DMS 273 treated with DMSO at 0.1 percent for 48 hours (cell line): ENCODE results near the gene C1QTNF1.

Experiments used
- DNase-seq: peaks from one replicate; lab custom pipeline; 2025; lab: John Stamatoyannopoulos, UW

C1QTNF1 gene, protein sequence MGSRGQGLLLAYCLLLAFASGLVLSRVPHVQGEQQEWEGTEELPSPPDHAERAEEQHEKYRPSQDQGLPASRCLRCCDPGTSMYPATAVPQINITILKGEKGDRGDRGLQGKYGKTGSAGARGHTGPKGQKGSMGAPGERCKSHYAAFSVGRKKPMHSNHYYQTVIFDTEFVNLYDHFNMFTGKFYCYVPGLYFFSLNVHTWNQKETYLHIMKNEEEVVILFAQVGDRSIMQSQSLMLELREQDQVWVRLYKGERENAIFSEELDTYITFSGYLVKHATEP

DNA sequence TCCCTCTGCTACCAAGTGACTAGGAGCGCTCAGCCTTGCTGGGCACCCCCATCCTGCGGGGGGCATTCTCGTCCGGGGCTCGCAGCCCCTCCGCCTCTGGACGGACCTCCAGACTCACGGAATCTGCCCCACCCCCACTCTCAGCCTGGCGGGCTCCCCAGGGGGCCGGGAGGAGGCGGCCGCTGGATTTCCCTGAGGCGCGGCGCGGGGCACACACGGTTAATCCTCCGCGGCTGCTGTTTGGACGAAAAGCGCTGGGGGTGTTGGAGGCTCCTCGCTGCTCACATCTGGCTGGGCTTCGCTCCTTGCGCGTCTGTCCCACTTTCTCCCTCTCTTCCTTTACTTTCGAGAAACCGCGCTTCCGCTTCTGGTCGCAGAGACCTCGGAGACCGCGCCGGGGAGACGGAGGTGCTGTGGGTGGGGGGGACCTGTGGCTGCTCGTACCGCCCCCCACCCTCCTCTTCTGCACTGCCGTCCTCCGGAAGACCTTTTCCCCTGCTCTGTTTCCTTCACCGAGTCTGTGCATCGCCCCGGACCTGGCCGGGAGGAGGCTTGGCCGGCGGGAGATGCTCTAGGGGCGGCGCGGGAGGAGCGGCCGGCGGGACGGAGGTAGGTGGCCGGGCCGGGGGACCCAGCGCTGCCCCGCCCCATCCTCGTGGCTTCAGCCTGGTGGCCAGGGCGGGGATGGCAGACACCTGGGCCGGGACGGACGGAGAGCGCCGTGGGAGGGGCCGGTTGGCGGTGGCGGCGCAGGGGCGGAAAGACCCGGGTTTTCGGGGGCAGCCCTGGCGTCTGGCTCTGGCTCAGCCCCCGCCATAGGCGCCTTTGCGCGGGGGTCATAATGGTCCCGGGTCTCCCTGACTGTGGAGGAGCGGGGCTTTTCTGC is at the start of gene C1QTNF1:
Gene C1QTNF1, plus strand, starts transcription at position 284 of the 886 bp plus-strand sequence. CDS start 19,800 bp downstream, outside the sequence.
- no peak for DNase-seq

DNA sequence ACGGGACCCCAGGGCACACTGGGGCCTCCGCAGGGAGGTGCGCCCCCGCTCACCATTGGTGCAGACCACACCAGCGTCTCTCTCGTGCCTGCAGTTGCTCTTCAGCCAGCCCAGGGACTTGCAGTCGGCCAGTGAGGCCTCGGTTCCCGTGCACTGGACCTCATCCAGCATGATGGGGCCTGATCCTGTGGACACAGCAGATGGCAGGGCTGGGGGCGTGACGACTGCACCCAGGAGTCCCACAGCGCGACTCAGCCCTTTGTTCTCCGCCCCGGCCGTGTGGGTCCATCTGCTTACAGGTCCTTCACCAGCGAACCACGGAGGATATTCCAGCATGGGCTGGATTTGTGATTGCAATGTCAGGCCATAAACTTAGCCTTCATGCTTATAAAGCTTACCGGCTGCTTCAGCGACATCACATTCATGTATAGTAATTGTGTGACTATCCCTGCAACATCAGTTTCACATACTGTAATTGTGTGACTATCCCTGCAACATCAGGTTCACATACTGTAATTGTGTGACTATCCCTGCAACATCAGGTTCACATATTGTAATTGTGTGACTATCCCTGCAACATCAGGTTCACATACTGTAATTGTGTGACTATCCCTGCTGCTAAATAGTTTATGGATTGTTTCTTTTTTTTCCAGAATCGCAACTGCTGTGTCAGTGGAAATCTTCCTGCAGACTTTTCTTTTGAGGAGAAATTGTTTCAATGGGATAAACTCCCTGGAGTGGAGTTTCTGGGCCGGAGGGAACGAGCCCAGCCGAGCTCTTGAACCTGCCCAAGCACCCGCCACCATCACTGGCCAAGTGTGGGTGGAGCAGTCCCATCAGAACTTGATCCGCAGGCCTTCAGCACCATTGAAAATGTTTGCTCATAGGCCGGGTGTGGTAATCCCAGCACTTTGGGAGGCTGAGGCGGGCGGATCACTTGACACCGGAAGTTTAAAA is 49.1 kb upstream of the C1QTNF1 start:
- DNase-seq = peak; percentile 60

- no peak for DNase-seq
Measured at GRCh38 chr17:78976907-78977680, 46.9 kb upstream of the C1QTNF1 start.

- DNase-seq = no peak
Measured at GRCh38 chr17:78977681-78977943, 46.4 kb upstream of the C1QTNF1 start.

DNA sequence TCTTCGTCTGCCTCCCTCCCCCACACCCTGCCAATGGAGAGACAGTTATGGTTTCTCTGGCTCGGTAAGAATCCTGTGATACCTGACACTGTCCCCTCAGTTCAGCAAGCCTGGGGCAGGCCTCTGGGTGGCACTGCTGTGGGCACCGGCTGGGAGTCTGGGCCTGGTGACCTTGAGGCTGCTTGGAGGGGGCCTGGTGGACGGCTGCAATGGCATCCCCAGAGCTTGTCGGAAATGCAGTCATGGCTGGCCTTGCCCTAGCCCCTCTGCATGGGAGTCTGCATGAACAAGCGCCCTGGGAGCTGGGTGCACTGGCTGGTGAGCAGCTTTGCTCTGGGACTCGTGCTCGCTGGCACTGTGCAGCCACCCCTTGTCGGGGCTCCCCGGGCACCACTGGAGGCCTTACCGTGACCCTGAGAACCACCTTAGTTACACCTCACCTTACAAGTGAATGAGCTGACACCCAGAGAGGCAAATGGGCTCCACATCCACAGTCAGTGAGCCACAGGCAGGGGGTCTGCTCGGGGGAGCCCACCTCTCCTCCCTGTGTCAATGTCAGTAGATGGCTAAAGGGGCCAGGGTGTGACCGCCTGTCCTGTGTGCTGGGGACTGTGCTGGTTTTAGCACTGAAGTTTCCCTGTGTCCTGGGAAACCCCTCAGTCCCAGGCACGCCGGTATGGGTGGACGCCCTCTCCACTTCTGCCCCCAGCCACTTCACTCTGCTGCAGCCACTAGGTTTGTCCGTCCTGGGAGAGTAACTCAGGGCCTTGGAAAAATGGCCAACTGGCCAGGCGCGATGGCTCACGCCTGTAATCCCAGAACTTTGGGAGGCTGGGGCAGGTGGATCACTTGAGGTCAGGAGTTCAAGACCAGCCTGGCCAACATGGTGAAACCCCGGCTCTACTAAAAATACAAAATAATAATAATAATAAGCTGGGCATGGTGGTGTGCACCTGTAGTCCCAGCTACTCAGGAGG is 45.7 kb upstream of the C1QTNF1 start:
- DNase-seq = no peak

GRCh38 chr17:78979780-78980623 is 44.0 kb upstream of the C1QTNF1 start, which contains the start of gene LGALS3BP:
LGALS3BP (minus strand) TSS chr17:78979923; CDS start chr17:78977191, 2,732 bp downstream.
- peak; percentile 87 for DNase-seq

DNA sequence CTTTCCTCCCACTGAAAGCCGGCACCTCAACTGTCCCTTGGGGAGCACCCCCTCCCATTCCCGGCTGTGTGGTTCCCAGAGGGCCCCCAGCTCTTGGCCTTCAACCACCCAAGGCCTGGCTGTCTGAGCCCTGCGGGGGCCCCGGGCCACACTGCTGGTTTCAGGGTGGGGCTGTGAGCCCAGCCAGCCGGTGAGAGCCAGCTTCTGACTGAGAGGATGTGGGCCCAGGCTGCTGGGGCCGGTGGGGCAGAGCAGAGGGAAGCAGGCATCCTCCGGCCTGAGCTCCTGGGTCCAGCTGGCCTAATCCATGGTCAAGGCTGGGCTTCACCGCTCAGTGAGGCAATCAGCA is 43.4 kb upstream of the C1QTNF1 start:
- no peak for DNase-seq

DNA sequence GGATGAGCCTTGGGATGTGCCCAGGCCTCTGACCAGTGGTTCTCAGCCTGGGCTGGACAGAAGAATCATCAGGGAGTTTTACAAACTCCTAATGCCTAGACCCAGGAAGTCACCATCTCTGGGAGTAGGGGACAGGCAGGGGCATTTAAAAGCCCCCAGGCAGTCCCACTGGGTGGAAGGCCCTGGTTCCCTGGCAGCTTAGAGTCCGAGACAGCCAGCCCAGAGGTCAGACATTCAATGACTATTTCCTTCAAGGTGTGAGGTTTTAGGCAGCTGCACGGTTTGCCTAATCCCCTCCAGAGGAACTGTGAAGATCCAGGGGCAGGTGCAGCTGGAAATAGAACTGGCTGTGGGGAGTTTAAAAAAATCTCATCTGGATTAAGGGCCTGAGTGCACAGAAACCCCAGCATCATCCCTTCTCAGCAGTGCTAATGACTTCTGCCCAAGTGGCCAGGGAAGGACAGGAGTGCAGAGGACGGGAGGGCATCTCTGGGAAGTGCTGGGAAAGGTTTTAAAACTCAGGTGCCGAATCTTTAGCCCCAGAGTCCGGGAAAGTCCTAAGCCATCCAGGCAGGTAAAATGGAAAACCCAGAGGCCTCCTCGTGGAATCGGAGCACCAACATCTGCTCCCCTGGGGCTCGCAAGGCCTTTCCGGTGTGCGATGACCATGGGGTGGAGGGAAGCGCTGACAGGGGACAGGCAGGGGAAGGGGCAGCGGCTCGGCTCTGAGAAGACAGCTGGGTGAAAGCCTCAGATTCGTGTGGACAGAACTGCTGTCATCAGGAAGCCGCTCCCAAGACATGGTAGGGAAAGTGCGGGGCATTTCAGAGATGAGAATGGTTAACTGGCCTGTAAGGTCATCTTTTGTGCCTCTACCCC is 42.7 kb upstream of the C1QTNF1 start:
- no peak for DNase-seq

- no peak for DNase-seq
Measured at GRCh38 chr17:78985395-78985794, 38.6 kb upstream of the C1QTNF1 start.

DNA sequence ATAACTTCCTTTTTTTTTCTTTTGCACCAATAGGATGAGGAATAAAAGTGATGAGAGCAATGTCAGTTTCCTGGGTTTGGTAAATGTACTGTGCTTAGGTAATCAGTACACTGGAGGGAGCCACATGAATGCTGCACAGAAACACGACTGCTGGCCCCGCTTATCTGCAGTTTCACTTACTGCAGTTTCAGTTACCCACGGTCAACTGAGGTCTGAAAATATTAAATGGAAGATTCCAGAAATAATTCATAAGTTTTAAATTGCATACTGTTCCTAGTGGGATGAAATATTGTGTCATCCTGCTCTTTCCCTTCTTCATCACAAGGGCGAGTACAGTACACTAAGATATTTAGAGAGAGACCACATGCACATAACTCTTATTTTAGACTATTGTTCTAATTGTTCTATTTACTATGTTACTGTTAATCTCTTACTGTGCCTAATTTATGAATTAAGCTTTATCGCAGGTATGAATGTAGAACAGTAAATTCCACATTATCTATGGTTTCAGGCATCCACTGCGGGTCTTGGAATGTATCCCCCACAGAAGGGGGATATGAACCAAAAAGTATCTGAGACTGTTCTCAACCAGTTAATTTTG is 37.8 kb upstream of the C1QTNF1 start:
- DNase-seq = no peak

- no peak for DNase-seq
Measured at GRCh38 chr17:78986649-78987328, 37.2 kb upstream of the C1QTNF1 start.

GRCh38 chr17:78988152-78988551 is 35.8 kb upstream of the C1QTNF1 start:
- no peak for DNase-seq

- no peak for DNase-seq
Measured at GRCh38 chr17:78990349-78991016, 33.5 kb upstream of the C1QTNF1 start.

DNA sequence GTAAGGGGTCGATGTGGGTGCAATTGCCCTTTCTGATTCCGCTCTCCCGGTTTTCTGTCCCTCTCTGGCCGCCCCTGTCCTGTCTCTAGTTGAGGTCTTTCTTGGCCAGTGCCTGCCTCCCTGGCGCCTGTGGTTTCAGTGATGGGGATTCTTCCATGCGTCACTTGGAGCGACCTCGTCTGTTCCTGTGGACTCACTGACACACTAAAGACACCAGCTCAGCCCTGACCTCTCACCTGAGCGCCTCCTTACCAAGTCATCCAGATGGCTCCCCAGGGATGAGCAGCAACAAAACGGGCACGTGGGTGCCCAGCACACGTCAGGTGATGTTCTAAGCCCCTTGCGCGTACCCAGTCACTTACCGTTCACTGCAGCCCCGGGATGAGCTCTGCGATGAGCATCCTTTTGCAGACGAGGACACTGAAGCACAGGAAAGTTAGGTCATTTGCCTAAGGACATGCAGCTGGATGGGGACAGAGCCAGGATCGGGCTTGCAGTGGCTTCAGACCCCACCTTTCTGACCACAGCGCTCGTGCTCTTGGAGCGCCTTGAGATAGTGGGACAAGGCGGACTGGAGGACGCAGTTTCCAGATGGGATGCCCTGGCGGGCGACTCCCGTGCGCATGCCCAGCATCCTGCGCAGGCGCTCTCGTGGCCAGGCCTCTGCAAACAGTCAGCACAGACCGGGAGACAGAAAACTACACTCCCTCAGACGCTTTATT is 32.8 kb upstream of the C1QTNF1 start:
- DNase-seq = no peak

GRCh38 chr17:78991906-78992532 is 31.9 kb upstream of the C1QTNF1 start:
- DNase-seq = no peak
